HT1080 (cell line): ENCODE data around the gene KSR2. TPM values are rescaled to one million over a fixed set of nuclear protein-coding genes. Genes with fewer than 3 reads are reported as not detected.

Source experiments
- DNase-seq: peaks from one replicate; pipeline ENCODE4 v3.0.0-alpha.2; 2015; ENCODE audit warnings: low read depth
- total RNA-seq: library from RNA; depleted of rRNA; stranded (reverse); fragments of >200 nt; shearing (Covaris generic); gene quantifications from 2 replicates; pipeline ENCODE4 v1.2.3, GENCODE V29; 2014

The KSR2 gene
- total RNA-seq, 1 experiment from 2014 or later, result not detected

DNA sequence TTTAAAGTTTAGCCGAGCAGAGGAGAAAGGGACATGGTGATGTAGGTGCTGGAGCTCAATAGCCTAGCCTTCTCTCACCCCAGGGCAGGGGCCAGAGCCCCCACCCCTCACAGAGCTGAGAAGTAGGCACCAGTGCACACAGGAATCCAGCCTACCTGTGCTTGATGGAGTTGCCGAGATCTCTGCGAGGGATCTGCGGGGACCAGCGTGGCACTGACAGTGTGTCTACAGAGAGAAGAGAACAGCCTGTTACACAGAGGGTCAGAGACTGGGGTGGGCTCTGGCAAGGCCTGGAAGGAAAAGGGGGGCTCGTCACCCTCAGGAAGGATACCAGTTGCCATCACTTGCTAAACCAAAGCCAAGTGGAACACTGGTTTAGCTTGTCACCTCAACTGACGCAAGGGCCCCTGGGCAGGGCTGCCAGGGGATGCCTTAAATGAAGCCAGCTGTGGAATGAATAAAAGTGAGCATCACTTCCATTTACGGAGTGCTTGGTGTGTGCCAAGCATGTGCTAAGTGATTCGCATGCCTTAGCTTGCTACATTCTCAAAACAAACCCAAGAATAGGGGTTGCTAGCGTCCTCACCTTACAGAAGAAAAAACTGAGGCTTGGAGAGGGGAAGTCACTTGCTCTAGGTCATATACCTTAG, 386.5 kb downstream of the KSR2 start:
- no peak for DNase-seq

DNA sequence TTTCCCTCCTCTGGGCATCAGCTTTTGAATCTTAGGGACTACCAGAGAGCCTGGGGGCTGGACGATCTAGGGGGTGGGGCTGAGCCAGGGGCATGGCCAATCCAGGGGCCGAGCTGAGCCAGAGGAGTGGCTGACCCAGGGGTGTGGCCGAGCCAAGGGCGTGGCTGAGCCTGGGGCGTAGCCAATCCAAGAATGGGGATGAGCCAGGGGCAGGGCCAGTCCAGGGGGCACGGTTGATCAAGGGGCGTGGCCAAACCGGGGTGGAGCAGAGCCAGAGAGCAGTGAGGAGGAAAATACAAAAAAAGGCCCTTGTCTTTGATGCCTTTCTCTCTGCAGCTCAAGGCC, 388.1 kb downstream of the KSR2 start:
- DNase-seq, result peak; percentile 11

GRCh38 chr12:117580015-117580717, 388.6 kb downstream of the KSR2 start:
- DNase-seq, result no peak

DNA sequence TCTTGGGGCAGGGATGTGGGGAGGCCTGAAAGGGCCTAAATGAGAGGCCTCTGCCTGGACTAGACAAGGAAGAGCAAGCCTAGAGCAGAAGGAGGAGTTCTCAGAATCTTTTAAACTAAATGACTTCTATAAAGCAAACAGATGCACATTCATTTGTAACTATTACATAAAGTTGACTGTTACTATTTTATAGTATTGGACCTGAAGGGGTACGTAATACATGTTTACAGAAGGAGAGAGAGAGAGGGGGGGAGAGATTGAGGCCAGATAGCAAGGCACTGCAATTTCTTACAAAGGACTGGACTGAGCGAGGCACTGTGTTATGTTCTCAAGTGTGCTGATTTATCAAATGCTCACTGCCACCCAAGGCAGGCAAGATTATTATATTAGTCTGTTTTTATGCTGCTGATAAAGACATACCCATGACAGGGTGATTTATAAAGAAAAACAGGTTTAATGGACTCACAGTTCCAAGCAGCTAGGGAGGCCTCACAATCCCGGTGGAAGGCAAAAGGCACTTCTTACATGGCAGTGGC, 391.6 kb downstream of the KSR2 start:
- DNase-seq, result no peak

DNA sequence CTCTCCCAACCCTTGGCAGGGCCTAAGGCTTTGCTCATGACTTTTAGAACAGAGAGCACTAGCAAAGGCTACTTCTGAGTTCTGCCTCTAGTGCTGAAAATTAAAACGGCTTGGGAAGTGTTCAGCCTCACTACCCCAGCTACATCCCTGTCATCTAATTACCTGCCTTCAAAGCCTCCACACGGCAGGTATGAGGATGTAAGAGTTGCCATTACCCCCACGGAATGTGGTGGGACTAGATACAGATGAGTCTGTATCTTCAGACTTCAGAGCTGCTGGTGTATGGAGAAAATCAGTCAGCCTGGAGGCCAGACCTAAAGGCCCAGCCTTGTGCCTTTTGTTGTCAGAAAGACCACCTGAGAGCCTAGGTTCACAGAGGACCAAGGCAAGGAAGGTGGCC, 392.7 kb downstream of the KSR2 start:
- DNase-seq, result no peak

DNA sequence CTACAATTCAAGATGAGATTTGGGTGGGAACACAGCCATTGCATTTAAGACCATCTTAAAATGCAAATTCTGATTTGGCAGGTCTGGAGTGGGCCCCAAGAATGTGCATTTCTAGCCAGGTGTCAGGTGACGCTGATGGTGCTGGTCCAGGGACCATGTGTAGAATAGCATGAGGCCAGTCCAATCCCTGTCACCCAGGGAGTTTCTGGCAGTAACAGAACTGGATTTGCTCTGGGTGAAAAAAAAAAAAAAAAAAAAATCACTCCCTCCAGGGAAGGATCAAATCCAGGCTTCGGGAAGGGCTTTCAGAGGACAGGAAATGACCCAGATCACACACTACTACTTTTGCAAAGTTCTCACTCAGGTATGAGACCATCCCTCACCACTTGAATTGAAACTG, 394.1 kb downstream of the KSR2 start:
- DNase-seq, result no peak

DNA sequence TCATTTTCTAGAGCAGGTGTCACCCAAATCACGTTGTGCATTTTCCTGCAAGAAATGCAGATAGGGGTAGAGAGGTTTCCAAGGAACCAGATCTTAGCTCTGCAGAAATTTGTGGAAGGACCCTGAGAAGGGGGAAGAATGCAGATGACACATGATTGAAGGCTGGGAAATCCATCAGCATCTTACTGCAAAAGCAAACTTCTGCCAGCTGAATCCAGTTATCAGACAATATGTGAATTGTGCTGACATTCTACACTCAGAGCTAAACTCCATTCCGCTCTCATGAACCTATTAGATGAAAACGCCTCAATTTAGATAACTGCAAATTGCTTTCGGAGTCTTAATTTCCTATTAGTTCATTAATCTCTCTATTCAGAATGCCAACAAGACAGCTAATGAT, 396.0 kb downstream of the KSR2 start:
- DNase-seq, result no peak

GRCh38 chr12:117571321-117571720, 397.5 kb downstream of the KSR2 start:
- no peak for DNase-seq

GRCh38 chr12:117570608-117571007, 398.2 kb downstream of the KSR2 start:
- DNase-seq, result no peak

DNA sequence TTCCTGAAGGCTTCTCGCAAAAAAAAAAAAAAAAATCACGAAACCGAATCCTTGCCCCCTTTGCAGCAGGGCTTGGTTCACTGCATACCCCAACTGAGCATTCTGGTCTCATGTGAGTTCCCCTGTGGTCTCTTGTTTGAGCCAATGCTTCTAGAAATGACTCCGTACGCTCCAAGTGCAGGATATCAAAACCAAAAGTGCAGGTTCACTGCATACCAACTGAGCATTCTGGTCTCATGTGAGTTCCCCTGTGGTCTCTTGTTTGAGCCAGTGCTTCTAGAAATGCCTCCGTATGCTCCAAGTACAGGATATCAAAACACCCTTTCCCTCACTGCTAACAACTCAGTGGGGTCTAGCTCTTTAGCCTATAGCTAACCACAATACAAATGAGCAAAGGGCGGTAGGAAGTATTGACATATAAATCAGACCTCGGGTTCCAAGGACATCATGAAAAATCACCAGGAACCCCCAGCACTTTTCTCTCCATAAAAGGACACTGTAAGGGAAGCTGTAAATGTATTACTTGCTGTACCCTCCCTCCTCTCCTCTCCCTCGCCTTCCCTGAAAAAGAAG, 401.1 kb downstream of the KSR2 start:
- DNase-seq, result no peak

- DNase-seq, result no peak
Observed at GRCh38 chr12:117564881-117565280, 403.9 kb downstream of the KSR2 start.

- DNase-seq, result no peak
Observed at GRCh38 chr12:117563706-117564105, 405.1 kb downstream of the KSR2 start.

- DNase-seq, result no peak
Observed at GRCh38 chr12:117563007-117563406, 405.8 kb downstream of the KSR2 start.

DNA sequence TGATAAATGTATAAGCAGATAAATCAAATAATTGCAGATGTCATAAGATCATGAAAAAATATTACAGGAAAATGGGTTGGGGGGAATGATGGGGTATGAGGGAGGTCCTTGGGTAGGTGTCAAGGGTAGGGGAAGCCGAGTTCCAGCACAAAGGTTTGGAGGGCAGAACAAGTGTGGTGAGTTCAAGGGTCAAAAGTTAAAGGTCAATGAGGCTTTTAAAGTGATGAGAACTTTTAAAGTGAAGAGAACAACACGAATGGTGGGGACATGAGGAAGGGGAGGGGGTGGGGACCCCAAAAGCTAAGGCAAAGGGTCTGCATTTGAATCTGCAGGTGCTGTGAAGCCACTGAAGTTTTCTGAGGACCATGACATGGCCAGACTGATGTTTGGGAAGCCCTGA, 406.8 kb downstream of the KSR2 start:
- no peak for DNase-seq

DNA sequence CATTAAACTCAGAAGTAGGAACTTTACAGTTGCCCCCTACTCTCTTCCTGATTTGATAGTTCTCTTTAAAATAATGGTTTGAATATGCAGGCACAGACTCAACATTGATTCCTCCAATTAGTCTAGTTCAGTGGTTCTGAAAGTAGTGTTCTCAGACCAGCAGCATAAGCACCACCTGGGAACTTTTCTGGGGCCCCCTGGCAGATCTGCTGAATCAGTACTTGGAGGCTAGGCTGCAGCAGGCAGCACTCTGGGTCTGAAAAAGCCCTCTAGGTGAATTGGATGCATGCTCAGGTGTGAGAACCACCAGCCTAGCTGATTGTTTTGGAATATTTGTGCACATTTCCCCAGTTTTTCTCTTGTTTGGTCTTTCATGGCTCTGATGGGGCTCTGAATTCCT, 408.8 kb downstream of the KSR2 start:
- no peak for DNase-seq

DNA sequence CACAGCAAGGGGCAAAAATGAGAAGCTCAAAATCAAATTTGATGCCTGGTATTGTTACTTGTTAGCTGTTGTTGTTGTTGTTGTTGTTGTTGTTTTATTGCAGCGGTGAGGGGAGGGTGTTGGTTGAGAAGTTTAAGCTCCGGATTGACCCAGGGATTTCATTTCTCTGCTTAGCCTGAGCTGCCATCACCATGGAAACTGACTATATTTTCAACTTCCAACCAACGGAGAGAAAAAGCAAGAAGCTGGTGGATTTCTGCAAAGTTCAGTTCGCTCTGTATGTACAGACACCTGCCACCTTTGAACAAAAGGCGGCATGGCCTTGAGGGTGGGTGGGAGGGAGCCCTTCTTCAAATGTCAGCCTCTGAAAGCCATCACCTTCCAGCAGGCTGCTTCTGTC, 412.9 kb downstream of the KSR2 start:
- DNase-seq, result no peak

- DNase-seq, result no peak
Observed at GRCh38 chr12:117552971-117553370, 415.8 kb downstream of the KSR2 start.

- no peak for DNase-seq
Observed at GRCh38 chr12:117551665-117552064, 417.1 kb downstream of the KSR2 start.

- DNase-seq, result no peak
Observed at GRCh38 chr12:117547209-117547608, 421.6 kb downstream of the KSR2 start.

DNA sequence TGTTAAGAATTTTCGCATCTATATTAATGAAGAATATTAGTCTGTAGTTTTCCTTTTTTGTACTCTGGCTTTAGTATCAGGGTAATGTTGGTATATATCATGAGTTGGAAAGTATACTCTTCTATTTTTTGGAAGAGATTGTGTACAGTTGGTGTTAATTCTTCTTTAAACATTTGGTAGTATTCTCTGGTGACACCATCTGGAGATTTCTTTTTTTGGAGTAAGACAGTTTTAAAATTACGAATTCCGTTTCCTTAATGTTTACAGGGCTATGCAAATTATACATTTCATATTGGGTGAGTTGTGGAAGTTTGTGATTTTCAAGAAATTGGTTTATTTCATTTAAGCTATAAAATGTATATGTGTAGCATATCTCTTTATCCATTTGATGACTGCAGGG, 423.6 kb downstream of the KSR2 start:
- no peak for DNase-seq

- DNase-seq, result no peak
Observed at GRCh38 chr12:117540011-117540410, 428.8 kb downstream of the KSR2 start.

DNA sequence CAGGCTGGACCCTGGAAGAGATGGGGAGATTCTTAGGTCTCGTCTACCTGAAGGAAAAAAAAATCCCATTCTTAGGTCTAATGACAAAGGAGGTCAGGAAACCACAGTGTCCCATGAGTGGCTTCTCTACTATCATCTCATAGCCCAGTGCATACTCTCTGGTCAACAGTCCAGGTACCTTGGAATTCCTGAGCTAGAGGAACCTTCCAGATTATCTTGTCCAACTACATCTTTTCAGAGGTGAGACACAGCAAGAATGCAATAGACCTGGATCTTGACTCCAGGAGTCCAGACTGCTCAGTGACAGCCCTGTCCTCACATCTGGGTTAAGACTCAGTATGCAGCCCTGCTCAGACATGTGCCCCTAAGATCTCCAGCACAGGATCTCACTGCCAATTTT, 429.9 kb downstream of the KSR2 start:
- no peak for DNase-seq
